ENCODE data around the gene ASCL2. TPM values are rescaled to one million over a fixed set of nuclear protein-coding genes. Genes with fewer than 3 reads are reported as not detected.

The ASCL2 gene
- total RNA-seq, 1 experiment from 2014 or later, result 0.35 TPM

- no peak overlapping the region for H3K9ac ChIP-seq (ENCODE audit: extremely low read depth, insufficient read length, low read length)
- H3K27ac Mint-ChIP-seq, result no peak overlapping the region
- peak; percentile 25 for DNase-seq
Observed at GRCh38 chr11:2306877-2307500, 36.6 kb upstream of the ASCL2 start.

More at GRCh38 chr11:2306877-2307500, 36.6 kb upstream of the ASCL2 start:
- H3K79me1 ChIP-seq (ENCODE audit: insufficient read depth, low read depth, low read length, poor library complexity, severe bottlenecking), result no peaks in the 10 kb centered on the region
- no peaks in the 10 kb centered on the region; a peak in 1 of 5 replicates for H3K9me3 Mint-ChIP-seq
- H4K20me1 ChIP-seq (ENCODE audit: control insufficient read depth, insufficient read depth, insufficient read length), result no peaks in the 10 kb centered on the region
- no peak overlapping the region for H3K4ac ChIP-seq (ENCODE audit: low read depth, low read length)
- no peaks in the 10 kb centered on the region for H3K23me2 ChIP-seq (ENCODE audit: insufficient read length, low read depth, low read length, poor library complexity, severe bottlenecking)
- no peak overlapping the region for H2AFZ ChIP-seq (ENCODE audit: low read length)
- H3K9me3 ChIP-seq (ENCODE audit: control insufficient read depth, low read depth, low read length), result no peaks in the 10 kb centered on the region
- no peak overlapping the region for H2BK12ac ChIP-seq (ENCODE audit: insufficient read length, low read depth, low read length)
- H3K18ac ChIP-seq (ENCODE audit: insufficient read length, low read depth, low read length), result no peak overlapping the region
- H3K79me2 ChIP-seq (ENCODE audit: insufficient read depth, low read length), result no peaks in the 10 kb centered on the region
- H3K27me3 ChIP-seq (ENCODE audit: insufficient read depth, low read length), result no peaks in the 10 kb centered on the region
- H2BK5ac ChIP-seq (ENCODE audit: insufficient read length, low read length), result no peak overlapping the region
- no peak overlapping the region for H2BK15ac ChIP-seq (ENCODE audit: low read depth, low read length)
- no peak overlapping the region for H2BK20ac ChIP-seq (ENCODE audit: low read depth, low read length, poor library complexity, severe bottlenecking)
- H3K4me2 ChIP-seq (ENCODE audit: insufficient read depth, insufficient read length, low read length), result no peak overlapping the region
- H3K27ac ChIP-seq (ENCODE audit: insufficient read length, low read depth, low read length), result no peak overlapping the region
- no CpG with 5 or more reads among the region's 14 CpGs for WGBS (ENCODE audit: extremely low coverage, insufficient read length, low lambda C conversion rate)
- no peak overlapping the region for H2BK120ac ChIP-seq (ENCODE audit: low read depth, low read length, poor library complexity, severe bottlenecking)
- no peak overlapping the region for H2AK5ac ChIP-seq (ENCODE audit: insufficient read length, low read length)
- no peak overlapping the region for H3K23ac ChIP-seq (ENCODE audit: insufficient read length, low read depth, low read length)
- no peak overlapping the region for H3K56ac ChIP-seq (ENCODE audit: insufficient read length, low read depth, low read length)
- H4K8ac ChIP-seq (replicated peaks; ENCODE audit: insufficient read length, low read depth, low read length), result no peak overlapping the region
- no peaks in the 10 kb centered on the region; the same call in 1 of the 2 replicates for H3K4me1 ChIP-seq (ENCODE audit: insufficient read depth, low read length)
- no peak overlapping the region for H3K4me3 Mint-ChIP-seq
- no peak overlapping the region for H3K14ac ChIP-seq (ENCODE audit: insufficient read depth, low read length)
- H3K4me1 Mint-ChIP-seq, result peaks cover 0 to 7% of the 10 kb centered on the region in 2 experiments; a peak in 1 of 4 replicates
- H4K91ac ChIP-seq (ENCODE audit: insufficient read length, low read depth, low read length), result no peak overlapping the region
- peaks cover 6% of the 10 kb centered on the region; the same call in 1 of the 2 replicates for H3K27me3 Mint-ChIP-seq (ENCODE audit: low read depth)
- H4K5ac ChIP-seq (ENCODE audit: insufficient read length, low read depth, low read length), result no peak overlapping the region
- TF ChIP-seq CTCF (conservative IDR thresholded peaks at IDR 0.05), result no peak
- H3T11ph ChIP-seq (ENCODE audit: low read length), result no peak overlapping the region
- H3K36me3 Mint-ChIP-seq (ENCODE audit: insufficient read depth in 1 of 3, low read depth in 3 of 3), result no peaks in the 10 kb centered on the region

Data from H9 (cell line).